Measurements from ENCODE around the gene ORC6.

DNA sequence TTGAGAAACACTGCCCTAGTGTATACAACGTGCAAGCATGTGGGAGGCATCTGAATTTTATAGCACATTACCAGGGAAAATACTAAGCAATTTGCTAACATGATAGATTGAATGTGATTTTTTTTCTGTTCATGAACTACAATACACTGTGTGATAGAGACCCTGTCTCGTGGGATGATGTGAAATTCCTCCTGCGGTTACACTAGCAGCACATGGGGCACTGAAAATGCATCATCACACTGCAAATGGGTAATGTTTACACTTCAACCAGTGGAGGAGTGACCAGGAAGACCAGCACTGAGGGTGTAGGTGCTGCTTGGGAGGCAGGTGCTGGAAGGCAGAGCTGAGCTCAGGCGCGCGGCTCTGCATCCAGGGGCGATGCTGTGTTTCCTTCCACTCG, 28.8 kb downstream of the ORC6 start:
- TF ChIP-seq, protein P1, sequence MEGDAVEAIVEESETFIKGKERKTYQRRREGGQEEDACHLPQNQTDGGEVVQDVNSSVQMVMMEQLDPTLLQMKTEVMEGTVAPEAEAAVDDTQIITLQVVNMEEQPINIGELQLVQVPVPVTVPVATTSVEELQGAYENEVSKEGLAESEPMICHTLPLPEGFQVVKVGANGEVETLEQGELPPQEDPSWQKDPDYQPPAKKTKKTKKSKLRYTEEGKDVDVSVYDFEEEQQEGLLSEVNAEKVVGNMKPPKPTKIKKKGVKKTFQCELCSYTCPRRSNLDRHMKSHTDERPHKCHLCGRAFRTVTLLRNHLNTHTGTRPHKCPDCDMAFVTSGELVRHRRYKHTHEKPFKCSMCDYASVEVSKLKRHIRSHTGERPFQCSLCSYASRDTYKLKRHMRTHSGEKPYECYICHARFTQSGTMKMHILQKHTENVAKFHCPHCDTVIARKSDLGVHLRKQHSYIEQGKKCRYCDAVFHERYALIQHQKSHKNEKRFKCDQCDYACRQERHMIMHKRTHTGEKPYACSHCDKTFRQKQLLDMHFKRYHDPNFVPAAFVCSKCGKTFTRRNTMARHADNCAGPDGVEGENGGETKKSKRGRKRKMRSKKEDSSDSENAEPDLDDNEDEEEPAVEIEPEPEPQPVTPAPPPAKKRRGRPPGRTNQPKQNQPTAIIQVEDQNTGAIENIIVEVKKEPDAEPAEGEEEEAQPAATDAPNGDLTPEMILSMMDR (conservative IDR thresholded peaks at IDR 0.05), result no peak
- no peak for TF ChIP-seq EZH2 (IDR thresholded peaks at IDR 0.05; ENCODE audit: low read depth)
